Activated CD4-positive, alpha-beta T cell treated with anti-CD3 and anti-CD28 coated beads, Interleukin-2, amount 10 ng/mL, durations not matched to agents 7 days and 5 days (primary cell): ENCODE measurements around the gene WNT16. TPM values are rescaled to one million over a fixed set of nuclear protein-coding genes. Genes with fewer than 3 reads are reported as not detected.
A peak's percentile ranks its signal among the peaks of the same experiment; 100 is the strongest.
"Not testable (repeated sequence)": the region's sequence is repeated elsewhere in the genome, so short reads cannot be mapped to it uniquely, and the experiment has no call there.

Experiments used
- CTCF ChIA-PET: fragments of 350-600 bp; sonication (Branson Sonifier 250); formaldehyde crosslinking; loops from one replicate; lab custom pipeline; 2021; ENCODE audit warnings: antibody characterized with exemption; lab: Charles Lee
- POLR2A ChIA-PET: fragments of 350-600 bp; sonication (Branson Sonifier 250); formaldehyde crosslinking; loops from one replicate; lab custom pipeline; 2021; ENCODE audit warnings: antibody characterized with exemption; lab: Charles Lee
- DNase-seq: peaks from one replicate; pipeline ENCODE4 v3.0.0-alpha.2; 2020
- H3K27ac Mint-ChIP-seq: one replicate; pipeline ENCODE4 v1.8.0; 2021; ENCODE audit warnings: mild to moderate bottlenecking, moderate library complexity, mixed read lengths
- H3K27me3 Mint-ChIP-seq: one replicate; pipeline ENCODE4 v1.8.0; 2021; ENCODE audit warnings: mixed read lengths
- H3K36me3 Mint-ChIP-seq: one replicate; pipeline ENCODE4 v1.8.0; 2021; ENCODE audit warnings: low read depth, mixed read lengths
- H3K4me1 Mint-ChIP-seq: one replicate; pipeline ENCODE4 v1.8.0; 2021; ENCODE audit warnings: mixed read lengths
- H3K4me3 Mint-ChIP-seq: one replicate; pipeline ENCODE4 v1.8.0; 2021; ENCODE audit warnings: mild to moderate bottlenecking, moderate library complexity, mixed read lengths
- H3K9me3 Mint-ChIP-seq: one replicate; pipeline ENCODE4 v1.8.0; 2021; ENCODE audit warnings: mixed read lengths
- total RNA-seq, 2 experiments: library from RNA; stranded (reverse); gene quantifications; one replicate each; pipeline ENCODE4 v1.2.3, GENCODE V29; 2021

The WNT16 gene
- total RNA-seq, 2 experiments from 2014 or later: not detected

GRCh38 chr7:121315170-121315569 is 13.6 kb upstream of the WNT16 start:
- H3K36me3 Mint-ChIP-seq, H3K27me3 Mint-ChIP-seq, CTCF ChIA-PET, H3K9me3 Mint-ChIP-seq, POLR2A ChIA-PET, H3K4me1 Mint-ChIP-seq, DNase-seq, H3K4me3 Mint-ChIP-seq, H3K27ac Mint-ChIP-seq: not testable (repeated sequence)

GRCh38 chr7:121322460-121322859 is 6.3 kb upstream of the WNT16 start:
- H3K27me3 Mint-ChIP-seq: peaks cover 17% of the 10 kb centered on the region

GRCh38 chr7:121323515-121324302 is 5.1 kb upstream of the WNT16 start:
- POLR2A ChIA-PET: no interaction called here
- CTCF ChIA-PET: no interaction called here
- H3K9me3 Mint-ChIP-seq: no peaks in the 10 kb centered on the region
- no peak overlapping the region for H3K27ac Mint-ChIP-seq
- no peak for DNase-seq
- no peaks in the 10 kb centered on the region for H3K36me3 Mint-ChIP-seq
- no peak overlapping the region for H3K4me3 Mint-ChIP-seq
- no peaks in the 10 kb centered on the region for H3K4me1 Mint-ChIP-seq
- peaks cover 30% of the 10 kb centered on the region for H3K27me3 Mint-ChIP-seq

More at GRCh38 chr7:121322460-121322859, 6.3 kb upstream of the WNT16 start:
- no peak for DNase-seq
- no peaks in the 10 kb centered on the region for H3K9me3 Mint-ChIP-seq
- ChIA-PET CTCF (no interaction called here), POLR2A (no interaction called here)
- H3K27ac Mint-ChIP-seq: no peak overlapping the region
- H3K4me1 Mint-ChIP-seq: no peaks in the 10 kb centered on the region
- no peak overlapping the region for H3K4me3 Mint-ChIP-seq
- H3K36me3 Mint-ChIP-seq: no peaks in the 10 kb centered on the region

- H3K4me3 Mint-ChIP-seq: no peak overlapping the region
- H3K4me1 Mint-ChIP-seq: peaks cover 14% of the 10 kb centered on the region
- POLR2A ChIA-PET: no interaction called here
- peaks cover 61% of the 10 kb centered on the region for H3K27me3 Mint-ChIP-seq
- DNase-seq: no peak
- H3K36me3 Mint-ChIP-seq: no peaks in the 10 kb centered on the region
- CTCF ChIA-PET: interaction anchor here (1.2 kb wide), 1 partner anchor 68 kb away, joined by 3 read pairs; the partner anchor contains the start of gene FAM3C
- no peak overlapping the region for H3K27ac Mint-ChIP-seq
- no peaks in the 10 kb centered on the region for H3K9me3 Mint-ChIP-seq
These were observed 1.1 kb upstream of the WNT16 start for GRCh38 chr7:121327671-121328070.

GRCh38 chr7:121329191-121330052 is 622 bp downstream of the WNT16 start:
- peak overlapping the region; percentile 34 for H3K4me3 Mint-ChIP-seq
- H3K27ac Mint-ChIP-seq: no peak overlapping the region
- H3K36me3 Mint-ChIP-seq: no peaks in the 10 kb centered on the region
- CTCF ChIA-PET: interaction anchor here (0.7 to 2.0 kb wide), 4 partner anchors 29 to 66 kb away, joined by 3 to 6 read pairs (median 4); partner anchors contain the start of gene FAM3C
- DNase-seq: no peak
- H3K27me3 Mint-ChIP-seq: peaks cover 63% of the 10 kb centered on the region
- no peaks in the 10 kb centered on the region for H3K9me3 Mint-ChIP-seq
- H3K4me1 Mint-ChIP-seq: peaks cover 14% of the 10 kb centered on the region
- POLR2A ChIA-PET: no interaction called here

- peaks cover 65% of the 10 kb centered on the region for H3K27me3 Mint-ChIP-seq
- DNase-seq: no peak
- H3K36me3 Mint-ChIP-seq: no peaks in the 10 kb centered on the region
- H3K4me3 Mint-ChIP-seq: peak overlapping the region; percentile 34
- ChIA-PET POLR2A (no interaction called here), CTCF (interaction anchor here (0.6 to 2.0 kb wide), 5 partner anchors 30 to 1336 kb away, joined by 3 to 6 read pairs (median 4); partner anchors contain the start of gene FAM3C)
- H3K4me1 Mint-ChIP-seq: peaks cover 14% of the 10 kb centered on the region
- no peak overlapping the region for H3K27ac Mint-ChIP-seq
- no peaks in the 10 kb centered on the region for H3K9me3 Mint-ChIP-seq
These were observed 1.4 kb downstream of the WNT16 start for GRCh38 chr7:121330053-121330833.

- Mint-ChIP-seq H3K36me3 (no peaks in the 10 kb centered on the region), H3K4me3 (no peak overlapping the region), H3K9me3 (no peaks in the 10 kb centered on the region), H3K4me1 (peaks cover 14% of the 10 kb centered on the region), H3K27me3 (peaks cover 64% of the 10 kb centered on the region), H3K27ac (no peak overlapping the region)
- CTCF ChIA-PET: interaction anchor here (0.6 to 2.0 kb wide), 2 partner anchors 65 to 1335 kb away, joined by 4 to 6 read pairs; partner anchors contain the start of gene FAM3C
- DNase-seq: no peak
- POLR2A ChIA-PET: no interaction called here
These were observed 2.2 kb downstream of the WNT16 start for GRCh38 chr7:121331048-121331447.

- ChIA-PET CTCF (interaction anchor here (2.0 kb wide), 1 partner anchor 64 kb away, joined by 6 read pairs; the partner anchor contains the start of gene FAM3C), POLR2A (no interaction called here)
- Mint-ChIP-seq H3K4me1 (peaks cover 14% of the 10 kb centered on the region), H3K4me3 (no peak overlapping the region), H3K9me3 (no peaks in the 10 kb centered on the region), H3K36me3 (no peaks in the 10 kb centered on the region), H3K27ac (no peak overlapping the region), H3K27me3 (peaks cover 62% of the 10 kb centered on the region)
- no peak for DNase-seq
These were observed 2.8 kb downstream of the WNT16 start for GRCh38 chr7:121331574-121331973.

GRCh38 chr7:121334376-121334775 is 5.6 kb downstream of the WNT16 start:
- CTCF ChIA-PET: no interaction called here
- Mint-ChIP-seq H3K9me3 (no peaks in the 10 kb centered on the region), H3K4me3 (no peak overlapping the region), H3K27me3 (peaks cover 44% of the 10 kb centered on the region), H3K27ac (no peak overlapping the region), H3K36me3 (no peaks in the 10 kb centered on the region), H3K4me1 (peaks cover 9% of the 10 kb centered on the region)
- no peak for DNase-seq
- POLR2A ChIA-PET: no interaction called here

- H3K27ac Mint-ChIP-seq: no peak overlapping the region
- no peak overlapping the region for H3K4me3 Mint-ChIP-seq
- H3K36me3 Mint-ChIP-seq: no peaks in the 10 kb centered on the region
- CTCF ChIA-PET: no interaction called here
- H3K27me3 Mint-ChIP-seq: peaks cover 37% of the 10 kb centered on the region
- no peaks in the 10 kb centered on the region for H3K9me3 Mint-ChIP-seq
- POLR2A ChIA-PET: no interaction called here
- peaks cover 5% of the 10 kb centered on the region for H3K4me1 Mint-ChIP-seq
- no peak for DNase-seq
These were observed 6.3 kb downstream of the WNT16 start for GRCh38 chr7:121334875-121335648.

GRCh38 chr7:121336579-121336978 is 7.8 kb downstream of the WNT16 start:
- ChIA-PET POLR2A (no interaction called here), CTCF (no interaction called here)
- no peaks in the 10 kb centered on the region for H3K36me3 Mint-ChIP-seq
- H3K4me1 Mint-ChIP-seq: no peaks in the 10 kb centered on the region
- no peak for DNase-seq
- H3K4me3 Mint-ChIP-seq: no peak overlapping the region
- H3K9me3 Mint-ChIP-seq: no peaks in the 10 kb centered on the region
- no peak overlapping the region for H3K27ac Mint-ChIP-seq
- H3K27me3 Mint-ChIP-seq: peaks cover 22% of the 10 kb centered on the region

GRCh38 chr7:121337398-121337797 is 8.6 kb downstream of the WNT16 start:
- CTCF ChIA-PET: interaction anchor here (0.6 kb wide), 1 partner anchor 206 kb away, joined by 3 read pairs; no protein-coding TSS in a partner anchor
- H3K27ac Mint-ChIP-seq: no peak overlapping the region
- no peaks in the 10 kb centered on the region for H3K9me3 Mint-ChIP-seq
- no peaks in the 10 kb centered on the region for H3K36me3 Mint-ChIP-seq
- no peak overlapping the region for H3K4me3 Mint-ChIP-seq
- no peaks in the 10 kb centered on the region for H3K4me1 Mint-ChIP-seq
- POLR2A ChIA-PET: no interaction called here
- H3K27me3 Mint-ChIP-seq: peaks cover 20% of the 10 kb centered on the region
- no peak for DNase-seq
